ENCODE data around the gene TMEM209. TPM values are rescaled to one million over a fixed set of nuclear protein-coding genes. Genes with fewer than 3 reads are reported as not detected.
A peak's percentile ranks its signal among the peaks of the same experiment; 100 is the strongest.
"Not testable (repeated sequence)": the region's sequence is repeated elsewhere in the genome, so short reads cannot be mapped to it uniquely, and the experiment has no call there.

TMEM209 gene
- total RNA-seq, 2 experiments from 2014 or later = 40.2 to 43.4 TPM

- H3K4me3 Mint-ChIP-seq; DNase-seq; ATAC-seq; H3K27me3 Mint-ChIP-seq (ENCODE audit: low read depth); H3K36me3 Mint-ChIP-seq (ENCODE audit: low read depth); H3K9me3 Mint-ChIP-seq (ENCODE audit: insufficient read depth); POLR2A ChIA-PET; H3K4me1 Mint-ChIP-seq (ENCODE audit: low read depth); H3K27ac Mint-ChIP-seq; CTCF ChIA-PET: not testable (repeated sequence)
These were observed 24.8 kb upstream of the TMEM209 start for GRCh38 chr7:130229981-130230380.

GRCh38 chr7:130228840-130229502 is 23.8 kb upstream of the TMEM209 start:
- peaks cover 5% of the 10 kb centered on the region for H3K27me3 Mint-ChIP-seq (ENCODE audit: low read depth)
- DNase-seq (no peak), ATAC-seq (no peak)
- H3K36me3 Mint-ChIP-seq (ENCODE audit: low read depth) = no peaks in the 10 kb centered on the region
- no peak overlapping the region for H3K4me3 Mint-ChIP-seq
- POLR2A ChIA-PET = interaction anchor here (0.8 kb wide), 1 partner anchor 23 kb away, joined by 4 read pairs; the partner anchor contains the start of gene TMEM209
- H3K9me3 Mint-ChIP-seq (ENCODE audit: insufficient read depth) = no peaks in the 10 kb centered on the region
- CTCF ChIA-PET = no interaction called here
- H3K27ac Mint-ChIP-seq = no peak overlapping the region
- no peaks in the 10 kb centered on the region for H3K4me1 Mint-ChIP-seq (ENCODE audit: low read depth)

- H3K27me3 Mint-ChIP-seq (ENCODE audit: low read depth) = peaks cover 5% of the 10 kb centered on the region
- H3K9me3 Mint-ChIP-seq (ENCODE audit: insufficient read depth) = no peaks in the 10 kb centered on the region
- no peak overlapping the region for H3K4me3 Mint-ChIP-seq
- no peaks in the 10 kb centered on the region for H3K36me3 Mint-ChIP-seq (ENCODE audit: low read depth)
- no peak overlapping the region for H3K27ac Mint-ChIP-seq
- POLR2A ChIA-PET = no interaction called here
- CTCF ChIA-PET = no interaction called here
- DNase-seq (no peak), ATAC-seq (no peak)
- H3K4me1 Mint-ChIP-seq (ENCODE audit: low read depth) = peaks cover 2% of the 10 kb centered on the region
These were observed 22.8 kb upstream of the TMEM209 start for GRCh38 chr7:130227883-130228575.

GRCh38 chr7:130226333-130226732 is 21.1 kb upstream of the TMEM209 start:
- H3K27me3 Mint-ChIP-seq (ENCODE audit: low read depth) = peaks cover 5% of the 10 kb centered on the region
- no peak overlapping the region for H3K4me3 Mint-ChIP-seq
- ATAC-seq (no peak), DNase-seq (no peak)
- H3K36me3 Mint-ChIP-seq (ENCODE audit: low read depth) = no peaks in the 10 kb centered on the region
- no peaks in the 10 kb centered on the region for H3K9me3 Mint-ChIP-seq (ENCODE audit: insufficient read depth)
- H3K4me1 Mint-ChIP-seq (ENCODE audit: low read depth) = peaks cover 2% of the 10 kb centered on the region
- H3K27ac Mint-ChIP-seq = no peak overlapping the region
- ChIA-PET CTCF (interaction anchor here (1.0 kb wide), 1 partner anchor 12 kb away, joined by 3 read pairs; no protein-coding TSS in a partner anchor), POLR2A (no interaction called here)

GRCh38 chr7:130224923-130225322 is 19.7 kb upstream of the TMEM209 start:
- H3K27ac Mint-ChIP-seq; H3K4me1 Mint-ChIP-seq (ENCODE audit: low read depth); H3K4me3 Mint-ChIP-seq; POLR2A ChIA-PET; H3K27me3 Mint-ChIP-seq (ENCODE audit: low read depth); H3K36me3 Mint-ChIP-seq (ENCODE audit: low read depth); ATAC-seq; CTCF ChIA-PET; H3K9me3 Mint-ChIP-seq (ENCODE audit: insufficient read depth); DNase-seq: not testable (repeated sequence)

DNA sequence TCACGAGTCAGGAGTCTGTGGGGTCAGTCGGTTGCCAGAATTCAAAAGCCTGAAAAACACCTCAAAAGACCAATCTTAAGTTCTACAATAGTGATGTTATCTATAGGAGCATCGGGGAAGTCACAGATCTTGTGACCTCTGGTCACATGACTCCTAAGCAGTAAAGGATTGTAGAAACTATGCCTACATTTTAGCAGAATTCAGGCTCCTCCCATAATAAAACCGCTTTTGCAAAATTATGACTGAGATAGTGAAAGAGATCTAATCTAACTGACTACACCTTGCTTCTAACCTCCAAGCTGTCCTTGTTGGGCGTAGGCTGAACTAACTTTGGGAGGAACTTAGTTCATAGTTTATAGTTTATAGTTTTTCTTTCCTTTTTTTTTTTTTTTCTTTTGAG is 19.0 kb upstream of the TMEM209 start:
- no peaks in the 10 kb centered on the region for H3K9me3 Mint-ChIP-seq (ENCODE audit: insufficient read depth)
- H3K4me3 Mint-ChIP-seq = no peak overlapping the region
- ChIA-PET POLR2A (no interaction called here), CTCF (no interaction called here)
- H3K4me1 Mint-ChIP-seq (ENCODE audit: low read depth) = peaks cover 2% of the 10 kb centered on the region
- H3K27ac Mint-ChIP-seq = no peak overlapping the region
- DNase-seq = no peak
- no peak for ATAC-seq
- peaks cover 5% of the 10 kb centered on the region for H3K27me3 Mint-ChIP-seq (ENCODE audit: low read depth)
- no peaks in the 10 kb centered on the region for H3K36me3 Mint-ChIP-seq (ENCODE audit: low read depth)

- Mint-ChIP-seq H3K4me1 (ENCODE audit: low read depth) (peaks cover 2% of the 10 kb centered on the region), H3K27me3 (ENCODE audit: low read depth) (peaks cover 3% of the 10 kb centered on the region), H3K27ac (no peak overlapping the region), H3K36me3 (ENCODE audit: low read depth) (no peaks in the 10 kb centered on the region), H3K9me3 (ENCODE audit: insufficient read depth) (no peaks in the 10 kb centered on the region), H3K4me3 (no peak overlapping the region)
- no peak for DNase-seq
- CTCF ChIA-PET = no interaction called here
- no peak for ATAC-seq
- POLR2A ChIA-PET = no interaction called here
These were observed 18.4 kb upstream of the TMEM209 start for GRCh38 chr7:130223646-130224045.

GRCh38 chr7:130221746-130222145 is 16.5 kb upstream of the TMEM209 start:
- H3K36me3 Mint-ChIP-seq (ENCODE audit: low read depth) = no peaks in the 10 kb centered on the region
- peaks cover 3% of the 10 kb centered on the region for H3K27me3 Mint-ChIP-seq (ENCODE audit: low read depth)
- H3K4me3 Mint-ChIP-seq = no peak overlapping the region
- DNase-seq = no peak
- H3K4me1 Mint-ChIP-seq (ENCODE audit: low read depth) = peaks cover 2% of the 10 kb centered on the region
- CTCF ChIA-PET = no interaction called here
- no peak overlapping the region for H3K27ac Mint-ChIP-seq
- no peaks in the 10 kb centered on the region for H3K9me3 Mint-ChIP-seq (ENCODE audit: insufficient read depth)
- no peak for ATAC-seq
- POLR2A ChIA-PET = no interaction called here

DNA sequence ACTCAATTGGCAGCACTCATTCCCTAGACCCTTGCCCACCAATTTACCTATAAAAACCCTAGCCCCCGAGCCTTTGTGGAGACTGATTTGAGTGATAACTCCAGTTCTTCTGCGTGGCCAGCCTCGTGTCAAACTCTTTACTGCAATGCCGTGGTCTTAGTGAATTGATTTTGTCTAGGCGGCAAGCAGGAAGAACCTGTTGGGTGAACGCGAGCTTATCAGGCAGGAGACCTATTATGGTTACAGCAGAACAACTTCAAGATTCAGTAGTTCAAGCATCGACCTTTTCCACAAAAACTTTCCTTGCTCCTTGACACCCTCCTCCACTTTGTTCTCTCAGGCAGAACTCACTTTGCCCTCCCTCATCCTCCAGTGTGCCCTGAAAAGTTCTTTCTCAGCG is 14.7 kb upstream of the TMEM209 start:
- H3K27me3 Mint-ChIP-seq (ENCODE audit: low read depth) = no peaks in the 10 kb centered on the region
- no peaks in the 10 kb centered on the region for H3K9me3 Mint-ChIP-seq (ENCODE audit: insufficient read depth)
- no peaks in the 10 kb centered on the region for H3K36me3 Mint-ChIP-seq (ENCODE audit: low read depth)
- H3K27ac Mint-ChIP-seq = no peak overlapping the region
- ATAC-seq (no peak), DNase-seq (no peak)
- ChIA-PET CTCF (no interaction called here), POLR2A (no interaction called here)
- H3K4me3 Mint-ChIP-seq = no peak overlapping the region
- H3K4me1 Mint-ChIP-seq (ENCODE audit: low read depth) = peaks cover 2% of the 10 kb centered on the region

DNA sequence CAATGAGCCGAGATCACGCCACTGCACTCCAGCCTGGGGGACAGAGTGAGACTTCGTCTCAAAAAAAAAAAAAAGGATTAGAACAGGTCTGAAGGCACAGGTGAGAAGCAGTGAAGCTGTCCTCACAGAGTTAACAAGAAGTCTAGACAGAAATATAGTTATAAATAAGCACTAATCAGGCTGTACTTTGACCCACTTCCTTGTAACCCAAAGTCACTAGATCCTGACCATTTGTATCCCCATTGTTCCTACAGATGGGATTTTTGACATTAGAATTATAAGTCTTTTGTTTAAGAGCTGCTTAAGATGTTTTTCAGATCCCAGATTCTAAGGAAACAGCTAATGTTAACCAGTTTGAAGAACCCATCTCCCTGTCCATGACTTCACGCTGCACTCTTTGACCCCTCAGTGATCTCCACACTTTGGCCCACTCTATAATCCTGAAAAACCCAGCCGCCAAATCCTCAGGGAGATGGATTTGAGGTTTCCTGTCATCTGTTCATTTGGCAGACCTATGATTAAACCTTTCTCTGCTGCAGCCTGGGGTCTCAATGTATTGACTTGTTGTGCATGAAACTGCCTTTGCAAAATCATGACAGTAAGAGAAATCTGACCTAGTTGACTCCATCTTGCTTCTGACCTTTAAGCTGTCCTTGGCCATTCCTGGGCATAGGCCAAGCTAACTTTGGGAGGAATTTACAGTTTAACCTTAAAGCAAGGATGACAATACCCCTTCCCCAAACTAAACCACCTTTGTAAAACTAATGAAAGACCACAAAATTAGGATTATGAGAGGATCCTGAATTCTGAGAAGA is 13.8 kb upstream of the TMEM209 start:
- ChIA-PET POLR2A (no interaction called here), CTCF (no interaction called here)
- Mint-ChIP-seq H3K4me3 (no peak overlapping the region), H3K36me3 (ENCODE audit: low read depth) (no peaks in the 10 kb centered on the region), H3K4me1 (ENCODE audit: low read depth) (peaks cover 2% of the 10 kb centered on the region), H3K27me3 (ENCODE audit: low read depth) (peaks cover 3% of the 10 kb centered on the region), H3K9me3 (ENCODE audit: insufficient read depth) (no peaks in the 10 kb centered on the region), H3K27ac (no peak overlapping the region)
- DNase-seq (peak; percentile 4), ATAC-seq (no peak)

GRCh38 chr7:130216750-130217149 is 11.5 kb upstream of the TMEM209 start:
- H3K27ac Mint-ChIP-seq = no peak overlapping the region
- ATAC-seq = no peak
- no peaks in the 10 kb centered on the region for H3K4me1 Mint-ChIP-seq (ENCODE audit: low read depth)
- no peaks in the 10 kb centered on the region for H3K9me3 Mint-ChIP-seq (ENCODE audit: insufficient read depth)
- peaks cover 3% of the 10 kb centered on the region for H3K27me3 Mint-ChIP-seq (ENCODE audit: low read depth)
- CTCF ChIA-PET = no interaction called here
- POLR2A ChIA-PET = interaction anchor here (2.2 kb wide), 1 partner anchor 12 kb away, joined by 8 read pairs; the partner anchor contains the start of gene TMEM209
- no peak for DNase-seq
- H3K4me3 Mint-ChIP-seq = no peak overlapping the region
- no peaks in the 10 kb centered on the region for H3K36me3 Mint-ChIP-seq (ENCODE audit: low read depth)

DNA sequence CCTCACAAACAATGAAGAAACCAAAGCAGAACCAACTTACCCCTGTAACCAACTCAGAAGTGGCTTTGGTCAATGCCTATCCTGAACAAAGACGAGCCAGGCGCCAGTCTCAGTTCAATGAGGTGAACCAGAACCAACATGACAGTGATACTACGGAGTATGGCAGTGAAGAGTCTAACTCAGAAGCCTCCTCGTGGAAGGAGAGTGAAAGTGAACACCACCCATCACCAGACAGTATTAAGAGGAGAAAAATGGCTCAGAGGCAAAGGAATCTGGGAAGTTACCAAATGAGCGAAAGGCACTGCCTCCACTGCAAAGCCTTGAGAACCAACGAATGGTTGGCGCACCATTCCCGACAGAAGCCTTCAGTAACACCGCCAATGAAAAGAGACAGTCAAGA is 10.8 kb upstream of the TMEM209 start:
- H3K27me3 Mint-ChIP-seq (ENCODE audit: low read depth) = peaks cover 4% of the 10 kb centered on the region
- no peak overlapping the region for H3K27ac Mint-ChIP-seq
- CTCF ChIA-PET = no interaction called here
- DNase-seq (peak; percentile 3), ATAC-seq (no peak)
- no peak overlapping the region for H3K4me3 Mint-ChIP-seq
- H3K9me3 Mint-ChIP-seq (ENCODE audit: insufficient read depth) = no peaks in the 10 kb centered on the region
- H3K36me3 Mint-ChIP-seq (ENCODE audit: low read depth) = no peaks in the 10 kb centered on the region
- no peaks in the 10 kb centered on the region for H3K4me1 Mint-ChIP-seq (ENCODE audit: low read depth)
- POLR2A ChIA-PET = no interaction called here

Data from activated CD8-positive, alpha-beta T cell treated with anti-CD3 and anti-CD28 coated beads, Interleukin-2, amount 10 ng/mL, durations not matched to agents 7 days and 5 days (primary cell).